ENCODE measurements around the gene ADARB1. TPM values are rescaled to one million over a fixed set of nuclear protein-coding genes. Genes with fewer than 3 reads are reported as not detected.

The ADARB1 gene
- total RNA-seq, 1 experiment from 2014 or later = 36.6 TPM

Other genes with a start within 250 kb of the ADARB1 start
- gene PTTG1IP, start 200.9 kb upstream of the ADARB1 start, total RNA-seq (2014; rRNA removed; shearing (Covaris generic)) = 139 and 145 TPM in 2 replicates
- 0.84 and 0.92 TPM in 2 replicates for gene ITGB2, start 153.7 kb upstream of the ADARB1 start, total RNA-seq (2014; rRNA removed; shearing (Covaris generic))
- 37.3 and 41.4 TPM in 2 replicates for gene SLX9, start 134.6 kb upstream of the ADARB1 start, total RNA-seq (2014; rRNA removed; shearing (Covaris generic))
- gene POFUT2, start 213.3 kb downstream of the ADARB1 start, total RNA-seq (2014; rRNA removed; shearing (Covaris generic)) = 14.1 and 18.6 TPM in 2 replicates